ENCODE measurements around the gene RBM27. TPM values are rescaled to one million over a fixed set of nuclear protein-coding genes. Genes with fewer than 3 reads are reported as not detected.

RBM27 gene
- total RNA-seq = 6.5 and 10.9 TPM in 2 replicates

DNA sequence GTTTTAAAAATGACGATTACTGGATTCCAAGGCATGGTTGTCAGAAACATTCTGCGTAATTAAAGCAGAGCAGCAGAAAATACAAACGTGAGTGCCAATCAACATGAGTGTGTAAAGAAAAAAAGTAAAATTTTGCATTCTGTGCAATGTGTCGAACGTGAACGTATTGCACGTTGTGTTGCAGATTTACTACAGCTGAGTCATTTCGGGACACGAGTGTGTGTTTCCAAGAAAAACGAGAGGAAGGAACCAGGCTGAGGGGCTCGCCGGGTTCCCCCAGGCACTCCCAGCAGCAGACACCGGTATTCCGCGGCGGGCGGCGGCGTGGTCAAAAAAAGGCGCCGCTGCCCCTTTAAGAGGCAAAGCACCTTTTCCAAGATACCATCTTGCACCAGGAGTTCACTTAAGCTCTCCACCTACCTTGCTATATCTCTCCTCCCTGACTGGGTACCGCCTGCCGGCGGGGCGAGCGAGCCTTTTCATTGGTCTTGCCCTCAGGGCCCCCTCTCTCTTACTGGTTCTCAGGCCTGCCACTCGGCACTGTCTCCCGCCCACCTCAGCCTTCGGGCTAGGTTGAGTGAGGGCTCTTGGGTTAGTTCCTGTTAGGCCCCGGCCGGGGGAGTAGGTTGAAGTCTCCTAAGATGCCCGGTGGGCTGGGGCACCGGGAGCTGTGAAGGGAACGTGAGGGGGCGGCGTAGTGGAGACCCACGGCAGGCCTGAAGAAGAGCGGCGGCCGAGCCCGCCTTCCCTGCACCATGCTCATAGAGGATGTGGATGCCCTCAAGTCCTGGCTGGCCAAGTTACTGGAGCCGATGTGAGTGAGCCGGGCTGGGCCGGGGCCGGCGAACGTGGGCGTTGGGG, at the start of gene RBM27:
TSS of gene RBM27 (plus strand) at position 595 of the 861 bp plus-strand sequence. CDS start at position 756, 161 bp downstream.

Other genes starting within 250 kb of the RBM27 start
- gene PLAC8L1, start 98.0 kb upstream of the RBM27 start, total RNA-seq = not detected in 2 replicates
- gene LARS1, start 21.0 kb upstream of the RBM27 start, total RNA-seq = 69.5 and 80.5 TPM in 2 replicates
- not detected in 2 replicates for gene POU4F3, start 135.2 kb downstream of the RBM27 start, total RNA-seq
- gene TCERG1, start 243.7 kb downstream of the RBM27 start, total RNA-seq = 20.4 and 22.9 TPM in 2 replicates